Measurements from ENCODE around the gene PDPK1. TPM values are rescaled to one million over a fixed set of nuclear protein-coding genes. Genes with fewer than 3 reads are reported as not detected.

PDPK1 gene
- total and polyA plus RNA-seq, 2 donors from 2014 or later = 14.3 to 52.3 TPM

DNA sequence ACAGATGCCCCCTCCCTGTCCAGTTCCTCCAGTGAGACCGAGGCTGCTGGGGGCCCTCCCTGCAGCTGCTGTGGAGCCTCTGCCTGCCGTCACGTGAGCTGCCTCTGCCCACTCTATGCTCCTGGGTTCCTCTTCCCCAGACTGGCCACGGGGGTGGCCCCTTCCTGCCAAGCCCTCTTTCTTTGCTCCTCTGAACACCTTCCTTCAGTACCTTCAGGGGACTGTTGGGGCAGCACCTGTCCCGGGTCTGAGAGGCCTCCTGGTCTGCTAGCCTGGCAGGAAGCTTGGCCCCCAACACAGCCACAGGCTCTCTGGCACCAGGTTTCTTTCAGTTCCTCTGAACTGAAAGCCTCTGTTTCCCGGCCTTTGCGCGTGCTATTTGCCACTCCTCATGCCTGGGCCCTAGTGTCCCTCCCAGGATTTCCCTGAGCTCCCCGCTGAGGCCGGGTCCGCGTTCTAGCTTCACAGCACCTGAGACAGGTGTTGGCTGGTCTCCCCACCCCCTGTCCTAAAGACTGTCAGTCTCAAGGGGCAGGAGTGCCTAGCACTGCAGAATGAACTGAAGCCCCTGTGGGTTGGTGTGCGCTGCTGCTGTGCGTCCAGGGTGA lies 30.7 kb upstream of the PDPK1 start:
- TF ChIP-seq, protein P1, sequence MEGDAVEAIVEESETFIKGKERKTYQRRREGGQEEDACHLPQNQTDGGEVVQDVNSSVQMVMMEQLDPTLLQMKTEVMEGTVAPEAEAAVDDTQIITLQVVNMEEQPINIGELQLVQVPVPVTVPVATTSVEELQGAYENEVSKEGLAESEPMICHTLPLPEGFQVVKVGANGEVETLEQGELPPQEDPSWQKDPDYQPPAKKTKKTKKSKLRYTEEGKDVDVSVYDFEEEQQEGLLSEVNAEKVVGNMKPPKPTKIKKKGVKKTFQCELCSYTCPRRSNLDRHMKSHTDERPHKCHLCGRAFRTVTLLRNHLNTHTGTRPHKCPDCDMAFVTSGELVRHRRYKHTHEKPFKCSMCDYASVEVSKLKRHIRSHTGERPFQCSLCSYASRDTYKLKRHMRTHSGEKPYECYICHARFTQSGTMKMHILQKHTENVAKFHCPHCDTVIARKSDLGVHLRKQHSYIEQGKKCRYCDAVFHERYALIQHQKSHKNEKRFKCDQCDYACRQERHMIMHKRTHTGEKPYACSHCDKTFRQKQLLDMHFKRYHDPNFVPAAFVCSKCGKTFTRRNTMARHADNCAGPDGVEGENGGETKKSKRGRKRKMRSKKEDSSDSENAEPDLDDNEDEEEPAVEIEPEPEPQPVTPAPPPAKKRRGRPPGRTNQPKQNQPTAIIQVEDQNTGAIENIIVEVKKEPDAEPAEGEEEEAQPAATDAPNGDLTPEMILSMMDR (IDR thresholded peaks at IDR 0.05; ENCODE audit: borderline replicate concordance, extremely low read depth, insufficient read depth) = peak; percentile 15
- H3K4me3 ChIP-seq (ENCODE audit: low read length in 3 of 3) = no peak overlapping the region

DNA sequence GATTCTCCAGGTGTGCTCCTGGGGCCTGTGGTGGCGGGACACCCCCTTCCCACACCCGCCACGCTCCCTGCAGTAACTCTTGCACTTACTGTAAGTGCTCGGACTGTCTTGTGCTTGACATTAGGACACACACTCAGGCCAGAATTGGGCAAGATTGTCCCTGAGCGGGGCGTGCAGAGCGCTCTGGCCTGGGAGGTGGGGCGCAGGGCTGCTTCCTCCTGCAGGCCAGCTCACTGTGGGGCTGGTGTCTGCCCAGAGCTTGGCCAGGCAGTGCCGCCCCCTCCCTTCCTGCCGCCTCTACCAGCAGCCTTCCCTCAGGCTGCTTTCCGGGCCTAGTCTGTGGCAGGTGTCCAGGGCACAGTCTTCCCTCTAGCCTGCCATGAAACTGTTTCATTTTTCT lies 30.2 kb upstream of the PDPK1 start:
- H3K27me3 ChIP-seq (ENCODE audit: control insufficient read depth, insufficient read depth, low read length) = no peaks in the 10 kb centered on the region
- peak in 1 of 5 donors; percentile 77 for DNase-seq
- no peak overlapping the region for H3K9ac ChIP-seq (ENCODE audit: low read length in 3 of 3)
- TF ChIP-seq, protein P1 (IDR thresholded peaks at IDR 0.05; ENCODE audit: borderline replicate concordance, extremely low read depth, insufficient read depth) = no peak
- no peaks in the 10 kb centered on the region for H3K36me3 ChIP-seq (ENCODE audit: control insufficient read depth in 2 of 3, insufficient read depth in 3 of 3, low read length in 3 of 3)
- FAIRE-seq = no peak
- intact Hi-C loops (cut with DNase I) = no loop called here
- H3K27ac ChIP-seq (ENCODE audit: low read depth in 2 of 2, low read length in 2 of 2) = peak overlapping the region in 1 of 2 donors; percentile 17
- peaks cover 0 to 15% (median 11%) of the 10 kb centered on the region in 3 donors for H3K4me1 ChIP-seq (ENCODE audit: control insufficient read depth in 2 of 3, insufficient read depth in 2 of 3, low read depth in 1 of 3, low read length in 3 of 3)
- no peaks in the 10 kb centered on the region for H3K9me3 ChIP-seq (ENCODE audit: control insufficient read depth in 2 of 3, insufficient read depth in 1 of 3, low read length in 3 of 3)
- H3K4me3 ChIP-seq (ENCODE audit: low read length in 3 of 3) = no peak overlapping the region

More for the DNA sequence above, 30.7 kb upstream of the PDPK1 start:
- Histone ChIP-seq H3K4me1 (ENCODE audit: control insufficient read depth in 2 of 3, insufficient read depth in 2 of 3, low read depth in 1 of 3, low read length in 3 of 3) (peaks cover 0 to 16% (median 6%) of the 10 kb centered on the region in 3 donors), H3K36me3 (ENCODE audit: control insufficient read depth in 2 of 3, insufficient read depth in 3 of 3, low read length in 3 of 3) (no peaks in the 10 kb centered on the region), H3K27ac (ENCODE audit: low read depth in 2 of 2, low read length in 2 of 2) (peak overlapping the region in 1 of 2 donors; percentile 17), H3K9me3 (ENCODE audit: control insufficient read depth in 2 of 3, insufficient read depth in 1 of 3, low read length in 3 of 3) (no peaks in the 10 kb centered on the region), H3K9ac (ENCODE audit: low read length in 3 of 3) (no peak overlapping the region), H3K27me3 (ENCODE audit: control insufficient read depth, insufficient read depth, low read length) (no peaks in the 10 kb centered on the region)
- FAIRE-seq (no peak), DNase-seq (peak in 1 of 5 donors; percentile 75)
- intact Hi-C loops (cut with DNase I) = no loop called here

DNA sequence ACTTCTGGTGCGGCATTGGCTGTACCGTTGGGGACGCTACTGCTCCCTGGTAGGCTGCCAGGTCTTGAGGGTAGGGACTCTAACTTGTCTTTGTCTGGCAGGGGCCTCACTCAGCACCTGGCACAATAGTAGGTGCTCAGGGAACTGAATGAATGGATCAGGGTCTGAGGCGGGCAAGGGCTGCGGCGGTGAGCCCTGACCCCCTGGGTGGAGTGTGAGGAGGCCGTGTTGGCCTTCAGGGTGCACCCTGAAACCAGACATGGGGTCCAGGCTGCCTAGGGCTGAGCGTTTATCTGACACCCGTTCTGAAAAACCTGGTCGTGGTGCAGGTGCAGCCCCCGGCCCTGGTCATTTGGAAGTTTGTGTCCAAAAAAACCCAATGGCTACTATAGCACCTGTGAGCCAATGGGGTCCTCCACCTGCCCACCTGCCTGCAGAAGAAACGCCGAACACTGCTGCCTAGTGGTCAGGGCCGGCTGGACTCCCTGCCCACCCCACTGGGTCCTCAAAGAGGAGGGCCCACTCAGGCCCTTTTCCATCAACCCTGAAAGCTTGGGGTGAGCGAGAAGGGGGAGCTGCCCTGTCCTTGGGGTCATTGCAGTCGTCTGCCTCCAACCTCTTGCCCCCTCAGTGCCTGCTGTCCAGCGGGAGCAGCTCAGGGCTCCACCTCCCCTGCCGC lies 29.0 kb upstream of the PDPK1 start:
- TF ChIP-seq, protein P1 (IDR thresholded peaks at IDR 0.05; ENCODE audit: borderline replicate concordance, extremely low read depth, insufficient read depth) = no peak
- H3K4me3 ChIP-seq (ENCODE audit: low read length in 3 of 3) = no peak overlapping the region
- H3K4me1 ChIP-seq (ENCODE audit: control insufficient read depth in 2 of 3, insufficient read depth in 2 of 3, low read depth in 1 of 3, low read length in 3 of 3) = peaks cover 0 to 20% (median 17%) of the 10 kb centered on the region in 3 donors
- H3K9me3 ChIP-seq (ENCODE audit: control insufficient read depth in 2 of 3, insufficient read depth in 1 of 3, low read length in 3 of 3) = no peaks in the 10 kb centered on the region
- H3K36me3 ChIP-seq (ENCODE audit: control insufficient read depth in 2 of 3, insufficient read depth in 3 of 3, low read length in 3 of 3) = no peaks in the 10 kb centered on the region
- intact Hi-C loops (cut with DNase I) = no loop called here
- H3K27ac ChIP-seq (ENCODE audit: low read depth in 2 of 2, low read length in 2 of 2) = no peak overlapping the region
- H3K9ac ChIP-seq (ENCODE audit: low read length in 3 of 3) = no peak overlapping the region
- no peak for FAIRE-seq
- DNase-seq = peak in 1 of 5 donors; percentile 71
- H3K27me3 ChIP-seq (ENCODE audit: control insufficient read depth, insufficient read depth, low read length) = no peaks in the 10 kb centered on the region
